K562 (cell line): Measurements from ENCODE around the gene SMIM30. TPM values are rescaled to one million over a fixed set of nuclear protein-coding genes. Genes with fewer than 3 reads are reported as not detected.

ENCODE experiments used
- CEBPB ChIP-seq: fragments of 450-650 bp; IDR thresholded peaks from 2 replicates; pipeline ENCODE4 v1.6.1; 2016; ENCODE audit warnings: missing genetic modification characterization, missing compliant biosample characterization
- ETV1 ChIP-seq: fragments of 450-650 bp; conservative IDR thresholded peaks from 2 replicates; pipeline ENCODE4 v1.6.1; 2016; ENCODE audit warnings: missing genetic modification characterization, control low read depth, low read depth, missing compliant biosample characterization
- GABPB1 ChIP-seq: sonication (generic); formaldehyde crosslinking; IDR thresholded peaks from 2 replicates; pipeline ENCODE4 v1.8.0; 2022; ENCODE audit warnings: mild to moderate bottlenecking, missing genetic modification reagents
- JUND ChIP-seq, 2 experiments: IDR thresholded peaks; 2 replicates in 1 of 2; 3 replicates in 1 of 2; pipeline ENCODE4 v1.6.1; 2011; ENCODE audit warnings: borderline replicate concordance in 2 of 2, low read depth in 2 of 2, low read length in 2 of 2, improper control_type of control experiment in 1 of 2, missing biosample characterization in 1 of 2, missing genetic modification characterization in 1 of 2, missing genetic modification reagents in 1 of 2
- MYC ChIP-seq, 2 experiments: fragments of 250-450 bp in 1 of 2; sonication (Bioruptor Pico) in 1 of 2; IDR thresholded peaks; 2 replicates each; pipeline versions ENCODE4 v1.5.1 to v1.6.1; 2012 to 2021; ENCODE audit warnings: low read depth in 2 of 2, borderline replicate concordance in 1 of 2, improper control_type of control experiment in 1 of 2, low read length in 1 of 2, mild to moderate bottlenecking in 1 of 2, moderate library complexity in 1 of 2
- PML ChIP-seq: IDR thresholded peaks from 2 replicates; pipeline ENCODE4 v1.6.1; 2012; ENCODE audit warnings: low read length, inconsistent platforms
- RBFOX2 ChIP-seq: fragments of 200-400 bp; formaldehyde crosslinking; IDR thresholded peaks from 2 replicates; pipeline ENCODE4 v1.6.1; 2017; ENCODE audit warnings: low read depth, mild to moderate bottlenecking, low read length, moderate library complexity
- TCF7 ChIP-seq: sonication (generic); IDR thresholded peaks from 2 replicates; pipeline ENCODE4 v1.6.1; 2016; ENCODE audit warnings: antibody characterized with exemption, borderline replicate concordance
- polyA plus RNA-seq, 8 experiments: library from polyadenylated mRNA; depleted of rRNA in 4 of 8; stranded (reverse) in 5 of 8; unstranded in 3 of 8; fragments of >200 nt; fragmentation: Nextera tagmentation in 2 of 8; fragmentation: Illumina TruSeq in 1 of 8; extraction: Ambion mirVana in 2 of 8; extraction: Trizol in 1 of 8; gene quantifications; 2 replicates each; pipeline versions ENCODE4 v1.2.1 to v1.2.3, GENCODE V29; 2011 to 2014; ENCODE audit warnings: inconsistent platforms in 1 of 8, missing spikeins in 1 of 8
- total RNA-seq, 7 experiments: library from RNA; depleted of rRNA in 6 of 7; stranded (reverse); fragments of >200 nt in 6 of 7; fragmentation: Illumina TruSeq in 2 of 7; extraction: Trizol in 2 of 7; gene quantifications; 2 replicates each; pipeline versions ENCODE4 v1.2.1 to v1.2.3, GENCODE V29; 2011 to 2021; ENCODE audit warnings: low replicate concordance in 1 of 7
- TF ChIP-seq, protein P1 (sequence below): fragments of 200-600 bp; sonication (generic); IDR thresholded peaks from one replicate; pipeline ENCODE4 v1.6.1; 2012; ENCODE audit warnings: mild to moderate bottlenecking, low read depth, low read length, inconsistent platforms
- TF ChIP-seq, protein P2 (sequence below): sonication (generic); formaldehyde crosslinking; IDR thresholded peaks from 2 replicates; pipeline ENCODE4 v1.8.0; 2022; ENCODE audit warnings: mild to moderate bottlenecking, missing genetic modification reagents, borderline replicate concordance
- TF ChIP-seq, protein P3 (sequence below): fragments of 450-650 bp; IDR thresholded peaks from 2 replicates; pipeline ENCODE4 v1.6.1; 2014; ENCODE audit warnings: low read depth, mild to moderate bottlenecking, moderate library complexity, borderline replicate concordance

SMIM30 gene
- total and polyA plus RNA-seq, 9 of the 15 experiments (the other 6 are each of a cell fraction or from before 2014, with no cell fraction given): 161 to 891 (median 316) TPM

DNA sequence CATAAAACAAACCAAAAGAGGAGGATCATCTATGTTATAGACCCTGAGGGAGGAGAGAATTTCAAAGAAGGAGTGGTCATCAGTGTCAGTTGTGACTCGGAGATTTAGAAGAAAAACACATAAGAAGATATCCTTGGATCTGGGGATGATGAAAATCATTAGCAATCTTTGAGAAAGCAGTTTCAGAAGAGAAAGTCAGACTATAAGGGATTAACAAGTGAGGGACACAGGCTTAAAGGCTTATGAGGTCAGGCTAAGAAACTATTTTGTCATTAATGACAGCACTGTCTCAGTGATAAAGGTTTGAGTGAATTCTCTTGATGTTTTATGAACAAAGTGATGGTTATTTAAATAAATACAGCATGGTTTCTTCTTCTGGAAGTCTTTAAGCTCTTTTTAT, 25.6 kb downstream of the SMIM30 start (continued):
- TF ChIP-seq, protein P1, sequence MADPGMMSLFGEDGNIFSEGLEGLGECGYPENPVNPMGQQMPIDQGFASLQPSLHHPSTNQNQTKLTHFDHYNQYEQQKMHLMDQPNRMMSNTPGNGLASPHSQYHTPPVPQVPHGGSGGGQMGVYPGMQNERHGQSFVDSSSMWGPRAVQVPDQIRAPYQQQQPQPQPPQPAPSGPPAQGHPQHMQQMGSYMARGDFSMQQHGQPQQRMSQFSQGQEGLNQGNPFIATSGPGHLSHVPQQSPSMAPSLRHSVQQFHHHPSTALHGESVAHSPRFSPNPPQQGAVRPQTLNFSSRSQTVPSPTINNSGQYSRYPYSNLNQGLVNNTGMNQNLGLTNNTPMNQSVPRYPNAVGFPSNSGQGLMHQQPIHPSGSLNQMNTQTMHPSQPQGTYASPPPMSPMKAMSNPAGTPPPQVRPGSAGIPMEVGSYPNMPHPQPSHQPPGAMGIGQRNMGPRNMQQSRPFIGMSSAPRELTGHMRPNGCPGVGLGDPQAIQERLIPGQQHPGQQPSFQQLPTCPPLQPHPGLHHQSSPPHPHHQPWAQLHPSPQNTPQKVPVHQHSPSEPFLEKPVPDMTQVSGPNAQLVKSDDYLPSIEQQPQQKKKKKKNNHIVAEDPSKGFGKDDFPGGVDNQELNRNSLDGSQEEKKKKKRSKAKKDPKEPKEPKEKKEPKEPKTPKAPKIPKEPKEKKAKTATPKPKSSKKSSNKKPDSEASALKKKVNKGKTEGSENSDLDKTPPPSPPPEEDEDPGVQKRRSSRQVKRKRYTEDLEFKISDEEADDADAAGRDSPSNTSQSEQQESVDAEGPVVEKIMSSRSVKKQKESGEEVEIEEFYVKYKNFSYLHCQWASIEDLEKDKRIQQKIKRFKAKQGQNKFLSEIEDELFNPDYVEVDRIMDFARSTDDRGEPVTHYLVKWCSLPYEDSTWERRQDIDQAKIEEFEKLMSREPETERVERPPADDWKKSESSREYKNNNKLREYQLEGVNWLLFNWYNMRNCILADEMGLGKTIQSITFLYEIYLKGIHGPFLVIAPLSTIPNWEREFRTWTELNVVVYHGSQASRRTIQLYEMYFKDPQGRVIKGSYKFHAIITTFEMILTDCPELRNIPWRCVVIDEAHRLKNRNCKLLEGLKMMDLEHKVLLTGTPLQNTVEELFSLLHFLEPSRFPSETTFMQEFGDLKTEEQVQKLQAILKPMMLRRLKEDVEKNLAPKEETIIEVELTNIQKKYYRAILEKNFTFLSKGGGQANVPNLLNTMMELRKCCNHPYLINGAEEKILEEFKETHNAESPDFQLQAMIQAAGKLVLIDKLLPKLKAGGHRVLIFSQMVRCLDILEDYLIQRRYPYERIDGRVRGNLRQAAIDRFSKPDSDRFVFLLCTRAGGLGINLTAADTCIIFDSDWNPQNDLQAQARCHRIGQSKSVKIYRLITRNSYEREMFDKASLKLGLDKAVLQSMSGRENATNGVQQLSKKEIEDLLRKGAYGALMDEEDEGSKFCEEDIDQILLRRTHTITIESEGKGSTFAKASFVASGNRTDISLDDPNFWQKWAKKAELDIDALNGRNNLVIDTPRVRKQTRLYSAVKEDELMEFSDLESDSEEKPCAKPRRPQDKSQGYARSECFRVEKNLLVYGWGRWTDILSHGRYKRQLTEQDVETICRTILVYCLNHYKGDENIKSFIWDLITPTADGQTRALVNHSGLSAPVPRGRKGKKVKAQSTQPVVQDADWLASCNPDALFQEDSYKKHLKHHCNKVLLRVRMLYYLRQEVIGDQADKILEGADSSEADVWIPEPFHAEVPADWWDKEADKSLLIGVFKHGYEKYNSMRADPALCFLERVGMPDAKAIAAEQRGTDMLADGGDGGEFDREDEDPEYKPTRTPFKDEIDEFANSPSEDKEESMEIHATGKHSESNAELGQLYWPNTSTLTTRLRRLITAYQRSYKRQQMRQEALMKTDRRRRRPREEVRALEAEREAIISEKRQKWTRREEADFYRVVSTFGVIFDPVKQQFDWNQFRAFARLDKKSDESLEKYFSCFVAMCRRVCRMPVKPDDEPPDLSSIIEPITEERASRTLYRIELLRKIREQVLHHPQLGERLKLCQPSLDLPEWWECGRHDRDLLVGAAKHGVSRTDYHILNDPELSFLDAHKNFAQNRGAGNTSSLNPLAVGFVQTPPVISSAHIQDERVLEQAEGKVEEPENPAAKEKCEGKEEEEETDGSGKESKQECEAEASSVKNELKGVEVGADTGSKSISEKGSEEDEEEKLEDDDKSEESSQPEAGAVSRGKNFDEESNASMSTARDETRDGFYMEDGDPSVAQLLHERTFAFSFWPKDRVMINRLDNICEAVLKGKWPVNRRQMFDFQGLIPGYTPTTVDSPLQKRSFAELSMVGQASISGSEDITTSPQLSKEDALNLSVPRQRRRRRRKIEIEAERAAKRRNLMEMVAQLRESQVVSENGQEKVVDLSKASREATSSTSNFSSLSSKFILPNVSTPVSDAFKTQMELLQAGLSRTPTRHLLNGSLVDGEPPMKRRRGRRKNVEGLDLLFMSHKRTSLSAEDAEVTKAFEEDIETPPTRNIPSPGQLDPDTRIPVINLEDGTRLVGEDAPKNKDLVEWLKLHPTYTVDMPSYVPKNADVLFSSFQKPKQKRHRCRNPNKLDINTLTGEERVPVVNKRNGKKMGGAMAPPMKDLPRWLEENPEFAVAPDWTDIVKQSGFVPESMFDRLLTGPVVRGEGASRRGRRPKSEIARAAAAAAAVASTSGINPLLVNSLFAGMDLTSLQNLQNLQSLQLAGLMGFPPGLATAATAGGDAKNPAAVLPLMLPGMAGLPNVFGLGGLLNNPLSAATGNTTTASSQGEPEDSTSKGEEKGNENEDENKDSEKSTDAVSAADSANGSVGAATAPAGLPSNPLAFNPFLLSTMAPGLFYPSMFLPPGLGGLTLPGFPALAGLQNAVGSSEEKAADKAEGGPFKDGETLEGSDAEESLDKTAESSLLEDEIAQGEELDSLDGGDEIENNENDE: no peak
- no peak for TF ChIP-seq CEBPB (tag)
- TF ChIP-seq, protein P2, sequence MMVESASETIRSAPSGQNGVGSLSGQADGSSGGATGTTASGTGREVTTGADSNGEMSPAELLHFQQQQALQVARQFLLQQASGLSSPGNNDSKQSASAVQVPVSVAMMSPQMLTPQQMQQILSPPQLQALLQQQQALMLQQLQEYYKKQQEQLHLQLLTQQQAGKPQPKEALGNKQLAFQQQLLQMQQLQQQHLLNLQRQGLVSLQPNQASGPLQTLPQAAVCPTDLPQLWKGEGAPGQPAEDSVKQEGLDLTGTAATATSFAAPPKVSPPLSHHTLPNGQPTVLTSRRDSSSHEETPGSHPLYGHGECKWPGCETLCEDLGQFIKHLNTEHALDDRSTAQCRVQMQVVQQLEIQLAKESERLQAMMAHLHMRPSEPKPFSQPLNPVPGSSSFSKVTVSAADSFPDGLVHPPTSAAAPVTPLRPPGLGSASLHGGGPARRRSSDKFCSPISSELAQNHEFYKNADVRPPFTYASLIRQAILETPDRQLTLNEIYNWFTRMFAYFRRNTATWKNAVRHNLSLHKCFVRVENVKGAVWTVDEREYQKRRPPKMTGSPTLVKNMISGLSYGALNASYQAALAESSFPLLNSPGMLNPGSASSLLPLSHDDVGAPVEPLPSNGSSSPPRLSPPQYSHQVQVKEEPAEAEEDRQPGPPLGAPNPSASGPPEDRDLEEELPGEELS (CRISPR knock-in tag): no peak
- TF ChIP-seq GABPB1 (CRISPR knock-in tag): no peak
- no peak for TF ChIP-seq PML
- TF ChIP-seq MYC (IDR thresholded peaks at IDR 0.05; ENCODE audit: low read depth, low read length): no peak
- no peak for TF ChIP-seq MYC (CRISPR knock-in tag; IDR thresholded peaks at IDR 0.05; ENCODE audit: borderline replicate concordance, low read depth)
- no peak for TF ChIP-seq TCF7
- TF ChIP-seq, protein P3, sequence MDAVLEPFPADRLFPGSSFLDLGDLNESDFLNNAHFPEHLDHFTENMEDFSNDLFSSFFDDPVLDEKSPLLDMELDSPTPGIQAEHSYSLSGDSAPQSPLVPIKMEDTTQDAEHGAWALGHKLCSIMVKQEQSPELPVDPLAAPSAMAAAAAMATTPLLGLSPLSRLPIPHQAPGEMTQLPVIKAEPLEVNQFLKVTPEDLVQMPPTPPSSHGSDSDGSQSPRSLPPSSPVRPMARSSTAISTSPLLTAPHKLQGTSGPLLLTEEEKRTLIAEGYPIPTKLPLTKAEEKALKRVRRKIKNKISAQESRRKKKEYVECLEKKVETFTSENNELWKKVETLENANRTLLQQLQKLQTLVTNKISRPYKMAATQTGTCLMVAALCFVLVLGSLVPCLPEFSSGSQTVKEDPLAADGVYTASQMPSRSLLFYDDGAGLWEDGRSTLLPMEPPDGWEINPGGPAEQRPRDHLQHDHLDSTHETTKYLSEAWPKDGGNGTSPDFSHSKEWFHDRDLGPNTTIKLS: no peak
- no peak for TF ChIP-seq RBFOX2
- TF ChIP-seq ETV1 (tag): no peak
- TF ChIP-seq JUND (IDR thresholded peaks at IDR 0.05; ENCODE audit: borderline replicate concordance, low read depth, low read length): 0 out of 2 replicates have a peak, but pooled peaks have one; percentile 23
- TF ChIP-seq JUND (tag; IDR thresholded peaks at IDR 0.05; ENCODE audit: borderline replicate concordance, low read depth, low read length): no peak
